OCI-LY1 (cell line): Measurements from ENCODE around the gene DOCK2.

Source experiments
- CTCF ChIP-seq: fragments of 200-600 bp; sonication (generic), shearing (Covaris generic); IDR thresholded peaks from 2 replicates; pipeline ENCODE4 v1.5.1; 2017; ENCODE audit warnings: mild to moderate bottlenecking, antibody characterized with exemption, low read length, moderate library complexity, mixed read lengths
- EZH2 ChIP-seq: fragments of 200-600 bp; sonication (generic), shearing (Covaris generic); IDR thresholded peaks from 2 replicates; pipeline ENCODE4 v1.8.0; 2017; ENCODE audit warnings: borderline replicate concordance, mixed run types, mild to moderate bottlenecking, antibody characterized with exemption, low read length, moderate library complexity, mixed read lengths

- TF ChIP-seq CTCF (no peak), EZH2 (no peak)
Measured at GRCh38 chr5:170080786-170081445, 443.8 kb downstream of the DOCK2 start.
